GM20000 (cell line): ENCODE data around the gene ACTA2.

Experiments
- DNase-seq: peaks from one replicate; pipeline ENCODE4 v3.0.0; 2012; ENCODE audit warnings: low spot score
- CTCF ChIP-seq: IDR thresholded peaks from 2 replicates; pipeline ENCODE4 v1.5.1; 2012; ENCODE audit warnings: mild to moderate bottlenecking, control low read depth; ENCODE audit errors: extremely low read depth, missing control alignments

The ACTA2 gene

DNA sequence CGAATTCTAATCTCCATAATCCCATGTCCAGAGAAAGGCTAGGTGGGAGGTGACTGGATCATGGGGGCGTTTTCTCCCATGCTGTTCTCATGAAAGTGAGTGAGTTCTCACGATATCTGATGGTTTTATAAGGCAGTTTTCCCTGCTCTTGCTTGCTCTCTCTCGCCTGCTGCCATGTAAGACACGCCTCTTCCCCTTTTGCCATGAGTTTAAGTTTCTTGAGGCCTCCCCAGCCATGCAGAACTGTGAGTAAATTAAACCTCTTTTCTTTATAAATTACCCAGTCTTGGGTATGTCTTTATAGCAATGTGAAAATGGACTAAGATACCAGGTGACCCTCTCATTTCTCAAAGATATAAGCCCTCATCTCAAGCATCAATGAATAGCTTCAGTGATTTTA, 1.1 kb upstream of the ACTA2 start:
- no peak for DNase-seq
- no peak for TF ChIP-seq CTCF

GRCh38 chr10:88949912-88950837, 2.4 kb downstream of the ACTA2 start:
- DNase-seq = no peak
- no peak for TF ChIP-seq CTCF

DNA sequence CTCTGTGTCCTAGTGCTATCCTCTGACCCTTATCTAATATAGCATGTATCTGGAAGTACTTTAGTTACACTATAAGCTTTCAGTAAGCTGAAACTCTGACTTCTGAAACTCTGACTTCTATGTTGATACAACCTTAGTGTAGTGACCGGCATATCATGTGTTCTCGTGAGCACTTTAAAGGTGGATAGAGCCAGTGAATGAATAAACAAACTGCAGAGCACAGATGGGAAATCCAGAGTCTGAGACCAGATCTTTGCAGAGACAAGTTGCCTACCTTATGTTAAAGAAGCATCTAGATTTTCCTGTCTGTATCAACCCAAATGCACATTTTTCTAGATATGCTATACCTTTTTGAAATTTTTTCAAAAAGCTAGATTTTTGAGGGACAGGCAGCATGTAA, 3.5 kb downstream of the ACTA2 start:
- no peak for TF ChIP-seq CTCF
- DNase-seq = no peak

DNA sequence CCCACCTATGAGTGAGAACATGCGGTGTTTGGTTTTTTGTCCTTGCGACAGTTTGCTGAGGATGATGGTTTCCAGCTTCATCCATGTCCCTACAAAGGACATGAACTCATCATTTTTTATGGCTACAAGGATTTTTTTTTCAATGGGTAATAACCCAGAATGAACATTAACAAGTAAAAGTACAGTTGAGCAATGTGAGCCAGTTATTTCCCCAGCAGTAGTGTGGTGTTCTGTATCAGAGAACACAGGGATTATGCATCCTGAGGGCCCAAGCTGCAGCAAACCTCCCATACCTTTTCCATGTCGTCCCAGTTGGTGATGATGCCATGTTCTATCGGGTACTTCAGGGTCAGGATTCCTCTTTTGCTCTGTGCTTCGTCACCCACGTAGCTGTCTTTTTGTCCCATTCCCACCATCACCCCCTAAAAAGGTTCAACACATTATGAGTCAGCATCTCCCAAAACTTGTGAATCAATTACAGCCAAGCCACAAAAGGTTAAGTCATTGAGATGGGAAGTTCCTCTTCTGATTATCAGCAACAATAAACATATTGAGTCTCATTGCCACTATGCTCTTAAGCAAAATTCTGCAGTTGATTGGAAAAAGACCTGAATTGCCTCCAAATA, 5.5 kb downstream of the ACTA2 start:
- no peak for TF ChIP-seq CTCF
- no peak for DNase-seq

DNA sequence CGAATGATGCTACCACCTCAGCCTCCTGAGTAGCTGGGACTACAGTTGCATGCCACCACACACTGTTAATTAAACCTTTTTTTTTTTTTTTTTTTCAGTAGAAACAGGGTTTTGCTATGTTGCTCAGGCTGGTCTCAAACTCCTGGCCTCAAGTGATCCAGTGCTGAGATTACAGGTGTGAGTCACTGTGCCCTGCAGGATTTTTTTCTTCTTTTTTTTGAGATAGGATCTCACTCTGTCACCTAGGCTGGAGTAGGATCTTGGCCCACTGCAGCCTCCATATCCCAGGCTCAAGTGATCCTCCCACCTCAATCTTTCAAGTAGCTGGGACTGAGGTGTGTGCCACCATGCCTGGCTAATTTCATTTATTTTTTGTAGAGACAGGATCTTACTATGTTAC, 6.4 kb downstream of the ACTA2 start:
- TF ChIP-seq CTCF = no peak
- no peak for DNase-seq

DNA sequence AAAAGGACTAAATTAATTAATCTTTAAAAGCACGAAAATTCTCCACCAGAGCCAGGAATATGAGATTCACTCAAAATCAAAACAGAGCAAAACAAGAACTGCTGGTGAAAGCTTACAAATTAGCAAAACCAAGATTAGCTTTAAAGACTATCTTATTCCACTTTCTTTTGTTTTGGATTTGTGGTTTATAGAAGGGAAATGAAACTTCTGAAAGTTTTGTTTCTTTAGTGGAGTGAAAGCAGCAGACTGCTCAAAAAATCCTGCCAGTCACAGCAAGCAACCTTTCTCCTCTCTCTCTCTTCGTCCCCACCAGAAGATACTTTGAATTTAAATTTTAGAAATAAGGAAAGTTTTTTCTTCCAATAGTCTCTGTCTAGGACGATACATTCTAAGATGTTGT, 7.8 kb downstream of the ACTA2 start:
- no peak for TF ChIP-seq CTCF
- DNase-seq = peak; percentile 12

GRCh38 chr10:88943778-88944177, 8.8 kb downstream of the ACTA2 start:
- DNase-seq = no peak
- no peak for TF ChIP-seq CTCF
